Kidney (tissue), 14 donors: ENCODE results near the gene JAK3. TPM values are rescaled to one million over a fixed set of nuclear protein-coding genes. Genes with fewer than 3 reads are reported as not detected.

Source experiments
- DNase-seq, 5 donors: peaks; one replicate each; pipeline ENCODE4 v3.0.0-alpha.2; 2013 to 2020
- FAIRE-seq: peaks from 2 replicates; lab custom pipeline; 2012; peaks lifted over from hg19 to GRCh38; lab: Jason Lieb, UNC
- H3K27ac ChIP-seq, 2 donors: one replicate each; pipeline ENCODE4 v1.7.0; 2013; ENCODE audit warnings: low read depth in 2 of 2, low read length in 2 of 2, inconsistent platforms in 1 of 2
- H3K27me3 ChIP-seq: one replicate; pipeline ENCODE4 v1.7.1; 2013; ENCODE audit warnings: low read length, inconsistent platforms; ENCODE audit not compliant: control insufficient read depth, insufficient read depth
- H3K36me3 ChIP-seq, 3 donors: one replicate each; pipeline versions ENCODE4 v1.7.0 to v1.7.1; 2013; ENCODE audit warnings: low read length in 3 of 3, control low read depth in 1 of 3, inconsistent platforms in 1 of 3; ENCODE audit not compliant: insufficient read depth in 3 of 3, control insufficient read depth in 2 of 3
- H3K4me1 ChIP-seq, 3 donors: one replicate each; pipeline versions ENCODE4 v1.7.0 to v1.7.1; 2013; ENCODE audit warnings: low read length in 3 of 3, inconsistent platforms in 1 of 3, low read depth in 1 of 3; ENCODE audit not compliant: control insufficient read depth in 2 of 3, insufficient read depth in 2 of 3
- H3K4me3 ChIP-seq, 3 donors: one replicate each; pipeline versions ENCODE4 v1.7.0 to v1.8.1; 2013; ENCODE audit warnings: low read length in 3 of 3, control low read depth in 1 of 3, inconsistent platforms in 1 of 3
- H3K9ac ChIP-seq, 3 donors: one replicate each; pipeline versions ENCODE4 v1.7.0 to v1.7.1; 2013; ENCODE audit warnings: low read length in 3 of 3, control low read depth in 1 of 3, inconsistent platforms in 1 of 3
- H3K9me3 ChIP-seq, 3 donors: one replicate each; pipeline versions ENCODE4 v1.7.0 to v1.7.1; 2013; ENCODE audit warnings: low read length in 3 of 3, control low read depth in 1 of 3, inconsistent platforms in 1 of 3; ENCODE audit not compliant: control insufficient read depth in 2 of 3, insufficient read depth in 1 of 3
- intact Hi-C: fragments of 100-400 bp; cut with DNase I; formaldehyde crosslinking; loops from one replicate; pipeline ENCODE4 v1.11.1; 2022
- polyA plus RNA-seq: library from polyadenylated mRNA; stranded (reverse); fragments of 350-450 nt; fragmentation: Illumina TruSeq; extraction: RNeasy Lipid Tissue Mini Kit (QIAGEN cat#74804); gene quantifications from one replicate; pipeline ENCODE4 v1.2.3, GENCODE V29; 2014; ENCODE audit warnings: low read depth, low replicate concordance; ENCODE audit not compliant: insufficient read depth
- total RNA-seq: library from RNA; stranded (reverse); fragmentation: NEBNext Ultra II Directional; extraction: Animal tissue kit (Norgen Biotek cat#: 25700); gene quantifications from one replicate; pipeline ENCODE4 v1.2.1, GENCODE V29; 2021
- TF ChIP-seq, protein P1 (sequence below): IDR thresholded peaks from 3 replicates; pipeline ENCODE4 v1.5.1; 2012; ENCODE audit warnings: mild to moderate bottlenecking, moderate library complexity, borderline replicate concordance; ENCODE audit not compliant: insufficient read depth; ENCODE audit errors: extremely low read depth
- donor health status: control.
- donor health status: control.
- donor health status: control.
- donor health status: control.
- donor health status: control.
- donor health status: DM: yes; HTN: yes; CAD: no.
- donor health status: Normal renal cell carcinoma (clear cell type).

Gene JAK3
- total and polyA plus RNA-seq, 2 donors from 2014 or later: 3.5 to 30.8 TPM

- TF ChIP-seq, protein P1, sequence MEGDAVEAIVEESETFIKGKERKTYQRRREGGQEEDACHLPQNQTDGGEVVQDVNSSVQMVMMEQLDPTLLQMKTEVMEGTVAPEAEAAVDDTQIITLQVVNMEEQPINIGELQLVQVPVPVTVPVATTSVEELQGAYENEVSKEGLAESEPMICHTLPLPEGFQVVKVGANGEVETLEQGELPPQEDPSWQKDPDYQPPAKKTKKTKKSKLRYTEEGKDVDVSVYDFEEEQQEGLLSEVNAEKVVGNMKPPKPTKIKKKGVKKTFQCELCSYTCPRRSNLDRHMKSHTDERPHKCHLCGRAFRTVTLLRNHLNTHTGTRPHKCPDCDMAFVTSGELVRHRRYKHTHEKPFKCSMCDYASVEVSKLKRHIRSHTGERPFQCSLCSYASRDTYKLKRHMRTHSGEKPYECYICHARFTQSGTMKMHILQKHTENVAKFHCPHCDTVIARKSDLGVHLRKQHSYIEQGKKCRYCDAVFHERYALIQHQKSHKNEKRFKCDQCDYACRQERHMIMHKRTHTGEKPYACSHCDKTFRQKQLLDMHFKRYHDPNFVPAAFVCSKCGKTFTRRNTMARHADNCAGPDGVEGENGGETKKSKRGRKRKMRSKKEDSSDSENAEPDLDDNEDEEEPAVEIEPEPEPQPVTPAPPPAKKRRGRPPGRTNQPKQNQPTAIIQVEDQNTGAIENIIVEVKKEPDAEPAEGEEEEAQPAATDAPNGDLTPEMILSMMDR: no peak
- intact Hi-C loops: no loop called here
- Histone ChIP-seq H3K9me3 (no peaks in the 10 kb centered on the region), H3K4me1 (peaks cover 0 to 11% (median 0%) of the 10 kb centered on the region in 3 donors), H3K4me3 (no peak overlapping the region), H3K27ac (no peak overlapping the region), H3K27me3 (peaks cover 12% of the 10 kb centered on the region), H3K9ac (no peak overlapping the region), H3K36me3 (peaks cover 0 to 31% (median 13%) of the 10 kb centered on the region in 3 donors)
- FAIRE-seq (no peak), DNase-seq (no peak)
These were observed 17.9 kb upstream of the JAK3 start for GRCh38 chr19:17865364-17866311.

GRCh38 chr19:17863520-17864182 is 15.9 kb upstream of the JAK3 start:
- Histone ChIP-seq H3K9ac (no peak overlapping the region), H3K27ac (no peak overlapping the region), H3K4me3 (no peak overlapping the region), H3K36me3 (peaks cover 0 to 31% (median 13%) of the 10 kb centered on the region in 3 donors), H3K9me3 (no peaks in the 10 kb centered on the region), H3K4me1 (peaks cover 0 to 18% (median 0%) of the 10 kb centered on the region in 3 donors), H3K27me3 (no peaks in the 10 kb centered on the region)
- intact Hi-C loops: no loop called here
- FAIRE-seq (no peak), DNase-seq (no peak)
- TF ChIP-seq, protein P1: no peak

DNA sequence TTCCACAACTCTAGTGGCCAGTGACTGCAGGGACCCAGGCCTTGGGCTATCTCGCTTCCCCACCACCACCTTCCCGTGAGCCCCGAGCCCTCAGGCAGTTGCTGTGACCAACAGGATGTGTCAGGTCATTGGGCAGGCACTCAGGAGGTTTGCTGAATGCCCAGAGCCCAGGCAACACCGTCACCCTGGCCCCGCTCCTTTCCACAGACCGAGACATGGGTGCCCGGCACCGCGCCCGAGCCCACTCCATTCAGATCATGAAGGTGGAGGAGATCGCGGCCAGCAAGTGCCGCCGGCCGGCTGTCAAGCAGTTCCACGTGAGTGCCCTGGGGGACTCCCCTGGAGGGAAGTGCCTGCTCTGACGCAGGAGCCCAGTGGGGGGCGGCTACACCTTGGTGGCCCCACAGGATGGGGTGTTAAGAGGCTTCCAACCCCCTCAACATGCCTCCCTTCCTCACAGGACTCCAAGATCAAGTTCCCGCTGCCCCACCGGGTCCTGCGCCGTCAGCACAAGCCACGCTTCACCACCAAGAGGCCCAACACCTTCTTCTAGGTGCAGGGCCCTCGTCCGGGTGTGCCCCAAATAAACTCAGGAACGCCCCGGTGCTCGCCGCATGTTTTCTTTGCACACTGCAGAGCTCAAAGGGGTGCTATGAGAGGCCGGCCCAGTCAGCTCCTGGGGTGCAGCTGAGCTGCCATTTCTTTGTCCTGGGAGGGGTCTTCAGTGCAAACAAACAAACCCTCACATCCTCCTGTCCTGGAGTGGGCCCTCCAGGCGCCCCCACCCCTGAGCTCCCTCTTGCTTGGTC is 15.1 kb upstream of the JAK3 start:
- H3K4me1 ChIP-seq: peaks cover 0 to 18% (median 0%) of the 10 kb centered on the region in 3 donors
- H3K9me3 ChIP-seq: no peaks in the 10 kb centered on the region
- intact Hi-C loops: no loop called here
- H3K36me3 ChIP-seq: peaks cover 0 to 31% (median 13%) of the 10 kb centered on the region in 3 donors
- no peak overlapping the region for H3K27ac ChIP-seq
- H3K9ac ChIP-seq: no peak overlapping the region
- no peaks in the 10 kb centered on the region for H3K27me3 ChIP-seq
- H3K4me3 ChIP-seq: no peak overlapping the region
- DNase-seq (no peak), FAIRE-seq (no peak)
- TF ChIP-seq, protein P1: no peak
